BLaER1 (cell line): ENCODE measurements around the gene NME1.
"Not testable (repeated sequence)": the region's sequence is repeated elsewhere in the genome, so short reads cannot be mapped to it uniquely, and the experiment has no call there.

Source experiments
- H3K27ac ChIP-seq: shearing (Covaris generic); formaldehyde crosslinking; 2 replicates; pipeline ENCODE4 v1.8.1; 2022
- H3K27me3 ChIP-seq: shearing (Covaris generic); formaldehyde crosslinking; 2 replicates; pipeline ENCODE4 v1.8.1; 2022
- H3K36me3 ChIP-seq: shearing (Covaris generic); formaldehyde crosslinking; 2 replicates; pipeline ENCODE4 v1.8.1; 2022
- H3K4me1 ChIP-seq: shearing (Covaris generic); formaldehyde crosslinking; 2 replicates; pipeline ENCODE4 v1.8.1; 2022
- H3K4me2 ChIP-seq: shearing (Covaris generic); formaldehyde crosslinking; 2 replicates; pipeline ENCODE4 v1.8.1; 2022
- H3K4me3 ChIP-seq: shearing (Covaris generic); formaldehyde crosslinking; 2 replicates; pipeline ENCODE4 v1.8.1; 2022
- H3K9ac ChIP-seq: shearing (Covaris generic); formaldehyde crosslinking; 2 replicates; pipeline ENCODE4 v1.8.1; 2022
- H3K9me3 ChIP-seq: shearing (Covaris generic); formaldehyde crosslinking; 2 replicates; pipeline ENCODE4 v1.8.1; 2022
- H4K20me1 ChIP-seq: shearing (Covaris generic); formaldehyde crosslinking; 2 replicates; pipeline ENCODE4 v1.8.1; 2022
- Cebpa-rat ChIP-seq: shearing (Covaris generic); IDR thresholded peaks from 2 replicates; pipeline ENCODE4 v1.8.1; 2022

The NME1 gene

DNA sequence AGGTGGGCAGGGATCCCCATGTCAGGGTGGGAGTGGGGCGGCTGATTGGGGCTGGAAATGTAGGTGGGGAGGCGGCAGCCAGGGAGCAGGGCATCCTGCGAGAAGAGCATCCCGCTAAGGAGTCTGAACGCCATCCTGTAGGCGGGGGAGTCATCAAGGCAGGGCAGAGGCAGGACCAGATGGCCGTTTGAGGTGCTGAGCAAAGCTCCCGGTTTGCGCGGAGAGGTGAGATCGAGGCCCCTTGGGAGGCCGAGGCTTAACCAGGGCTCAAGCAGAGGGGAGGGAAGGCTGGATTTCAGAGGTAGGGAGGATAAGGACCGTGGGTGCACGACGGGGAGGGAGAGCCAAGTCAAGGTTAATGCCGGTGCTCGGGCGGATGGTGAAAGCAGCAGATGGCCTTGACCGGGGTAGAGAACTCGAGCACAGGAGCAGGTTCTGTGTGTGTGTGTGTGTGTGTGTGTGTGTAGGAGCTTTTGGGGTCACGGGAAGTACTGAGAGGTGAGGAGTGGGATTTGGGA is 12.4 kb downstream of the NME1 start:
- Histone ChIP-seq H4K20me1 (peaks cover 59% of the 10 kb centered on the region), H3K4me2 (peak overlapping the region; percentile 91), H3K9me3 (no peaks in the 10 kb centered on the region), H3K27ac (peak overlapping the region; percentile 99), H3K36me3 (peaks cover 67% of the 10 kb centered on the region), H3K4me1 (peaks cover 26% of the 10 kb centered on the region), H3K27me3 (no peaks in the 10 kb centered on the region), H3K9ac (peak overlapping the region; percentile 98), H3K4me3 (peak overlapping the region; percentile 94)
- no peak for TF ChIP-seq Cebpa-rat

DNA sequence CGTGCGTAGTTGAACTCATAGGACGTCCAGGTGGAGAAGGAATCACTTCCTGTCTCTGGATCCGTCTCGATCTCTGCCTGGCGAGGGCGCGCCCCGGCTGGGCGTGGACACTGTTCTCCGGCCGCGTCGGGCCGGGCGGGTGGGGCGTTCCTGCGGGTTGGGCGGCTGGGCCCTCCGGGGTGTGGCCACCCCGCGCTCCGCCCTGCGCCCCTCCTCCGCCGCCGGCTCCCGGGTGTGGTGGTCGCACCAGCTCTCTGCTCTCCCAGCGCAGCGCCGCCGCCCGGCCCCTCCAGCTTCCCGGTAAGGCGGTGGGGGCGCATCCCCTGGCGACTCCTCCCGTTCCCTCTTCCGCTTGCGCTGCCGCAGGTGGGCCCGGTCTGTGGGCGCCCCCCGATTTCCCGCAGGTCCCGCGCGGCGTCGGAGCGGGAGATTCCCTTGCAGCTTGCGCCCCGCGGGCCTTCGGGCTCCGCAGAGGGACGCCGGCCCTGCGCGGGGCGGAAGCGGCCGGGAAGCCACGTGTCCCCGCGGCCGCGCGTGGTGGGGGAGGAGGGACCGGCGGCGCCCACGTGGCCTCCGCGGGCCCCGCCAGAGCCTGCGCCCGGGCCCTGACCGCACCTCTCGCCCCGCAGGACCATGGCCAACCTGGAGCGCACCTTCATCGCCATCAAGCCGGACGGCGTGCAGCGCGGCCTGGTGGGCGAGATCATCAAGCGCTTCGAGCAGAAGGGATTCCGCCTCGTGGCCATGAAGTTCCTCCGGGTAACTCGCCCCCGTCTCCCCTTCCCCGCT is 13.0 kb downstream of the NME1 start, which contains the start of gene NME2:
Gene NME2 (plus strand): TSS at position 214 of the 789 bp plus-strand sequence. CDS start 420 bp downstream, at position 634.
- Histone ChIP-seq H3K9me3 (no peaks in the 10 kb centered on the region), H3K36me3 (peaks cover 67% of the 10 kb centered on the region), H3K4me3 (peak within 1 kb of the TSS; percentile 94), H4K20me1 (peaks cover 59% of the 10 kb centered on the region), H3K4me2 (peak within 1 kb of the TSS; percentile 91), H3K27me3 (no peaks in the 10 kb centered on the region), H3K27ac (peak within 1 kb of the TSS; percentile 99), H3K9ac (peak within 1 kb of the TSS; percentile 98), H3K4me1 (peaks cover 26% of the 10 kb centered on the region)
- no peak for TF ChIP-seq Cebpa-rat

DNA sequence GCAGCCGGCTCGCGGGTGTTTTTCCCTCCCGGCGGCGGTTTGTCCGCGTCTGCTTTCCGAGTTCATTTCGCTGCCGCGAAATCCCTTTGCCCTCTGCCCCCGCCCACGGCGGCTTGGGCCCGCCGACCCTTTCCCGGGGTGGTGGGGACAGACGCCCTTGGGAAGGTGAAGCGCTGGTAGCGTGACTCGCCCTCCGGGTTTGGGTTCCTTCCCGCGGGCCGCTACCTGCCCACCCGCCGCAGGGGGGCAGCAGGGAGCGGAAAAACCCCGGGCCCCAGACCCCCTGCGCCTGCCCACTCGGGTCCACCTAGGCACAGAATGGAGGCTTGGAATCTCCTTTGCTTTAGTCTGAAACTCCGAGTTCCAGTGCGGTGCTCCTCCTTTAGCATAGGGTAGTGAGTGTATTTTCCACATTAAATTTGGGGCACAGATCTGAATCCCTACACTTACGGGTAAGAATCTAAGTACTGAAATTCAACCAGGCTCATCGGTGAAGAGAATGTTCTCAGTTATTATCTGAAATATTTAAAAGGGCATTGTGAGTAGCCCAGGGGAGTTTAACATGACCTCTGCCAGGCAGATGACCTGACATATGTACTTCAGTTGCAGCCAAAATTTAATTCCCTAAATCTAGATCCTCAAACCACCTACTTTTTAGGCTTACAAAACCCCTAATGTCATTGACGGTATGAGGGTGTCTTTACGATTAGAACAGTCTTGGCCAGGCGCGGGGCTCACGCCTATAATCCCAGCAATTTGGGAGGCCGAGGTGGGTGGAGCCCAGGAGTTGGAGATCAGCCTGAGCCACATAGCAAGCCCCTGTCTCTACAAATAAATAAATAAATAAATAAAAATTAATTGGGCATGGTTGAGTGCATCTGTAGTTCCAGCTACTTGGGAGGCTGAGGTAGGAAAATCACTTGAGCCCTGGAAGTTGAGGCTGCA is 13.9 kb downstream of the NME1 start:
- Histone ChIP-seq H3K27ac (peak overlapping the region; percentile 99), H3K36me3 (peaks cover 67% of the 10 kb centered on the region), H3K4me2 (peak overlapping the region; percentile 91), H3K4me1 (peaks cover 29% of the 10 kb centered on the region), H3K27me3 (no peaks in the 10 kb centered on the region), H3K4me3 (peak overlapping the region; percentile 94), H3K9ac (peak overlapping the region; percentile 98), H4K20me1 (peaks cover 62% of the 10 kb centered on the region), H3K9me3 (no peaks in the 10 kb centered on the region)
- no peak for TF ChIP-seq Cebpa-rat

DNA sequence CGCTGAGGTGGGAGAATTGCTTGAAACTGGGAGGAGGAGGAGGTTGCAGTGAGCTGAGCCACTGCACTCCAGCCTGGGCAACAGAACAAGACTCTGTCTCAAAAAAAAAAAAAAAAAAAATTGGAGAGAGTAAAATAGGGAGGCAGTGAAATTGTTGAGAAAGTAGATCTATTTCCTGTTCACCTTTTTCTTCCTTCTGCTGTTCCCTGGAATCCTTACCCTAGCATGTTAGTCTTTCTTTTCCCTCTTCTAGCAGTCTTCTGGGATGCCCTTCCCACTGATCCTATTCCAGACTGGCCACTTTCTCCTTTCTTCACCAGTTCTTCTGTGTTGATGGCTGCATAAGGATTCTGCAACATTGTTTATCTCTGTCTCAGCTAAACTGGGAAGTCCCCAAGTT is 16.0 kb downstream of the NME1 start:
- H3K27ac ChIP-seq = no peak overlapping the region
- no peaks in the 10 kb centered on the region for H3K27me3 ChIP-seq
- H3K9me3 ChIP-seq = no peaks in the 10 kb centered on the region
- peaks cover 34% of the 10 kb centered on the region for H3K4me1 ChIP-seq
- H3K4me2 ChIP-seq = no peak overlapping the region
- peaks cover 70% of the 10 kb centered on the region for H3K36me3 ChIP-seq
- TF ChIP-seq Cebpa-rat = no peak
- no peak overlapping the region for H3K4me3 ChIP-seq
- no peak overlapping the region for H3K9ac ChIP-seq
- peaks cover 69% of the 10 kb centered on the region for H4K20me1 ChIP-seq

DNA sequence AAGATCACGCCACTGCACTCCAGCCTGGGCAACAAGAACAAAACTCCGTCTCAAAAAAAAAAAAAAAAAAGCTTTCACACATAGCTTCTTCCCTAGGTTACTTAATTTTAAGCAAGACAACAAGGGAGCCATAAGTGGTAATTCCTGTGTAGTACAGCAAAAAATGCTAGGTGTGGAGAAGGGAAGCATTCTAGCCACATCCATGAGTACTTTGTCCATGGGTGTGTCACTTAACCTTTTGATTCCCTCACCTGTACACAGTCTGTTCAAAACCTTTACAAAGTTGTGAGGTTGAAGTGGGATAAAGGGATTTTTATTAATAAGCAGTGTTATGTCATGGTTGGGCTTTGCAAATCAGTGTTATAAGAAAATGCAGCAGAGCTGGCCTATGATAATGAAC is 17.4 kb downstream of the NME1 start:
- H3K27ac ChIP-seq = no peak overlapping the region
- no peak for TF ChIP-seq Cebpa-rat
- no peak overlapping the region for H3K4me2 ChIP-seq
- peaks cover 71% of the 10 kb centered on the region for H4K20me1 ChIP-seq
- H3K27me3 ChIP-seq = no peaks in the 10 kb centered on the region
- peaks cover 28% of the 10 kb centered on the region for H3K4me1 ChIP-seq
- H3K9ac ChIP-seq = no peak overlapping the region
- peaks cover 79% of the 10 kb centered on the region for H3K36me3 ChIP-seq
- no peaks in the 10 kb centered on the region for H3K9me3 ChIP-seq
- H3K4me3 ChIP-seq = no peak overlapping the region

DNA sequence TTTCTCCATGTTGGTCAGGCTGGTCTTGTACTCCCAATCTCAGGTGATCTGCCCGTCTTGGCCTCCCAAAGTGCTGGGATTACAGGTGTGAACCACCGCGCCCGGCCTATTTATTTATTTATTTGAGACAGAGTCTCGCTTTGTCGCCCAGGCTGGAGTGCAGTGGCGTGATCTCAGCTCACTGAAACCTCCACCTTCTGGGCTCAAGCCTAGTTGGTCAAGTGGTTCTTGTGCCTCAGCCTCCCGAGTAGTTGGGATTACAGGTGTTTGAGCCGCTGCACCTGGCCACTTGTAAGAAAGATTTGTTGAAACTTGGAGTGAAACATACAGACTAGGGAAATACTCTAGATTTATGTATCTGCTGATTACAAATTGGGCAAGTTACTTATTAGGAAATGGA is 18.7 kb downstream of the NME1 start:
- H3K36me3 ChIP-seq = peaks cover 86% of the 10 kb centered on the region
- not testable (repeated sequence) for H3K27ac ChIP-seq, H3K27me3 ChIP-seq, H3K4me3 ChIP-seq, H3K9me3 ChIP-seq, H3K9ac ChIP-seq
- H3K4me2 ChIP-seq = peak overlapping the region; percentile 1; the same call in 1 of the 2 replicates
- H4K20me1 ChIP-seq = peaks cover 70% of the 10 kb centered on the region
- peaks cover 26% of the 10 kb centered on the region for H3K4me1 ChIP-seq

DNA sequence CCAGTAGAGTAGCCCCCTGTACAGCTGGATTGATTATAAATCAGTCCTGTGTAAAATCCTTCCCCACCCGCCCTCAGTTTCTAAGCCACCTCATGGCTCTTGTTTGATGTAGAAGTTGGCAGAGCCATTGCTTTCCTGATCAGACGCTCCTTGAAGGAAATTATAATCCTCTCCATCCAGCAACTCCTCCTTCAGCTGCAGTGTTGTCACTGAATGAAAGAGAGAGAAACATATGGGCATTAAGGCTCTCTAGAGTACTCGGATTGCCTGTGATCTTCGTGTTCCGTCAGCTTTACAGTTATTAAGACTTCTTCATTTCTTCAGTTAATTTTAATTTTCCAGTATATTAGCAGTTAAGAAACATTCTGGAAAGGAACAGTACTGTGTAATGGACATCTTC is 27.1 kb downstream of the NME1 start:
- Histone ChIP-seq H3K27ac (no peak overlapping the region), H3K4me2 (no peak overlapping the region), H3K4me3 (no peak overlapping the region), H3K9ac (no peak overlapping the region), H3K36me3 (peaks cover 77% of the 10 kb centered on the region), H3K9me3 (no peaks in the 10 kb centered on the region), H3K4me1 (no peaks in the 10 kb centered on the region), H4K20me1 (peaks cover 10% of the 10 kb centered on the region; the same call in 1 of the 2 replicates), H3K27me3 (no peaks in the 10 kb centered on the region)
- TF ChIP-seq Cebpa-rat = no peak

DNA sequence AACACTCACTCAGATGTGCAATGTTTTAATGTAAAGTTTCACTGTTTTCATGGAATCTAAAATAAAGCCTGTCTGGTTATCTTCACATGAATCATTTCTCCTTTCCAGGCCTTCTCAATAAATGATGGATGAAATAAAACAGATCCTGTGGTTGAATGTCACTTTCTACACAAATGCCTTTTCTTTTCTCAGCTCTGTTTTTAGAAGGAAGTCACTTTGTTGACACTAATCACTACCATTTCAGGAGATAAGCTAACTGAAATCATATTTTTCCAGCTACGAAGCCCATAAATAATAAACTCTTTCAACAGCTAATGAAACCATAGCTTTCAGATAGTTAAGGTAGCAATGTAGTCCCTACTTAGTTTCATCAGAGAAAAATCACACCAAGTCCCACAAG is 30.8 kb downstream of the NME1 start:
- Histone ChIP-seq H3K4me2 (no peak overlapping the region), H3K36me3 (peaks cover 88% of the 10 kb centered on the region), H3K9me3 (no peaks in the 10 kb centered on the region), H3K4me1 (no peaks in the 10 kb centered on the region), H3K4me3 (no peak overlapping the region), H4K20me1 (no peaks in the 10 kb centered on the region), H3K27ac (no peak overlapping the region), H3K9ac (no peak overlapping the region), H3K27me3 (no peaks in the 10 kb centered on the region)
- no peak for TF ChIP-seq Cebpa-rat

DNA sequence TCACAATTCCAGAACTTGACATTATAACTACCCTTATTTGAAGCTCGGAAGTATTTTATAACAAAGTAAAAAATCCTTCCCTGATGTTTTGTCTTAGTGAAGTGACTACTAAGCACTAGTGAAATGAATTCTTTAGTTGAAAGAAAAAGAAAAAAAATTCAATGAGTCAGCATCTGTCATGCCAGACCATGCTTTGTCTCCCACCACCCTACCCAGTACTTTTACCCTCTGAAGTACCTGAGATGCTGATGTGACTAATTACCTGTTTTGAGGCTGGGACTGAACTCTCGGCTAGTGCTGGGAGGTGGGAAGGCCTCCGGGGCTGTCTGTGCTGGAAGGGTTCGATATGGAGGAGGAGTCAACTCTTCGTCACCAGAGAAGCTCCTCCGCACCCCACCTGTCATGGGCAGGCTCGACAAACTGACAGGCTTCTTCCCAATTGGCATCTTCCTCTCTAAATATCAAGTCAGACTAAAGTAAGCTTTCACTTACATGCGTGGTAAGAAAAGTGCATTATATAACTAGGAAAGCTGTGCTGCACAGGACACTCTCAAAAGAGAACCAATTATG is 32.5 kb downstream of the NME1 start:
- Histone ChIP-seq H3K36me3 (peaks cover 99% of the 10 kb centered on the region), H4K20me1 (no peaks in the 10 kb centered on the region), H3K27ac (no peak overlapping the region), H3K27me3 (no peaks in the 10 kb centered on the region), H3K9me3 (no peaks in the 10 kb centered on the region), H3K4me3 (no peak overlapping the region), H3K4me1 (no peaks in the 10 kb centered on the region), H3K4me2 (no peak overlapping the region), H3K9ac (no peak overlapping the region)
- no peak for TF ChIP-seq Cebpa-rat
